AG04450 (cell line): ENCODE results near the gene CACNA1G. TPM values are rescaled to one million over a fixed set of nuclear protein-coding genes. Genes with fewer than 3 reads are reported as not detected.

Experiments used
- CTCF ChIA-PET: fragments of 300-600, 350-600 bp; formaldehyde crosslinking; extraction: SDS; loops from one replicate; lab custom pipeline; 2022; ENCODE audit warnings: antibody characterized with exemption, inconsistent platforms; lab: Charles Lee
- POLR2A ChIA-PET: fragments of 350-600 bp; formaldehyde crosslinking; extraction: SDS; loops from one replicate; lab custom pipeline; 2021; ENCODE audit warnings: antibody characterized with exemption, inconsistent platforms; lab: Yijun Ruan, JAX
- DNase-seq: peaks from one replicate; pipeline ENCODE4 v3.0.0-alpha.2; 2011; ENCODE audit warnings: low read depth, low spot score
- H3K27ac ChIP-seq: one replicate; pipeline ENCODE4 v1.5.1; 2012; ENCODE audit warnings: low read depth, low read length, control low read depth
- H3K27me3 ChIP-seq: one replicate; pipeline ENCODE4 v1.6.0; 2012; ENCODE audit warnings: low read length; ENCODE audit not compliant: control insufficient read depth, insufficient read depth
- H3K4me3 ChIP-seq: 2 replicates; pipeline ENCODE4 v1.5.1; 2011; ENCODE audit warnings: mild to moderate bottlenecking, low read depth, low read length, control low read depth
- H3K9me3 ChIP-seq: 2 replicates; pipeline ENCODE4 v1.5.1; 2012; ENCODE audit warnings: low read length; ENCODE audit not compliant: control insufficient read depth, insufficient read depth
- CTCF ChIP-seq: IDR thresholded peaks from 2 replicates; pipeline ENCODE4 v1.5.1; 2011; ENCODE audit warnings: low read depth, low read length, control low read depth, inconsistent platforms
- polyA plus RNA-seq: library from polyadenylated mRNA; depleted of rRNA; stranded (reverse); fragments of >200 nt; gene quantifications from 2 replicates; pipeline ENCODE4 v1.2.3, GENCODE V29; 2011

CACNA1G gene
- polyA plus RNA-seq, 1 experiment = 0.05 TPM

DNA sequence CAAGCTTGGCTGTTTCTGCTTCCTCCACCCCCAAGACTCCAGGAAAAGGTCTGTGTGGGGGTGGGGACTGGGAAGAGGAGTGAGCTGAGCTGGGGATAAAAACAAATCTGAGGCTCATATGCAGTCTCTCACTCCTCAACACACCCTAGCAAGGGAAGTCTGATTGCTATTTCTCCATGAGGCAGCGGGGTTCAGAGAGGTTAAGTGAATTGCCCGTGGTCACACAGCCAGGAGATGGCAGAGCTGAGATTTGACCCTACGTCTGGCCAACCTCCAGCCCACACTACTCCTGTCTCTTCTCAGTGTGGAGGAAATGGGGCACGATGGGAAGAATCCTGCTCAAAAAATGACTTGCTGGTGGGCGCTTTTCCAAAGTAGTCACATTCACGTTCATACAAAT, 69.4 kb downstream of the CACNA1G start:
- TF ChIP-seq CTCF = no peak
- ChIA-PET CTCF (interaction anchor here (0.5 to 8.7 kb wide), 8 partner anchors 9 to 98 kb away, joined by 3 to 134 read pairs (median 4); no protein-coding TSS in a partner anchor), POLR2A (no interaction called here)
- Histone ChIP-seq H3K27me3 (peaks cover 6% of the 10 kb centered on the region), H3K9me3 (no peaks in the 10 kb centered on the region), H3K4me3 (no peak overlapping the region), H3K27ac (no peak overlapping the region)
- no peak for DNase-seq

DNA sequence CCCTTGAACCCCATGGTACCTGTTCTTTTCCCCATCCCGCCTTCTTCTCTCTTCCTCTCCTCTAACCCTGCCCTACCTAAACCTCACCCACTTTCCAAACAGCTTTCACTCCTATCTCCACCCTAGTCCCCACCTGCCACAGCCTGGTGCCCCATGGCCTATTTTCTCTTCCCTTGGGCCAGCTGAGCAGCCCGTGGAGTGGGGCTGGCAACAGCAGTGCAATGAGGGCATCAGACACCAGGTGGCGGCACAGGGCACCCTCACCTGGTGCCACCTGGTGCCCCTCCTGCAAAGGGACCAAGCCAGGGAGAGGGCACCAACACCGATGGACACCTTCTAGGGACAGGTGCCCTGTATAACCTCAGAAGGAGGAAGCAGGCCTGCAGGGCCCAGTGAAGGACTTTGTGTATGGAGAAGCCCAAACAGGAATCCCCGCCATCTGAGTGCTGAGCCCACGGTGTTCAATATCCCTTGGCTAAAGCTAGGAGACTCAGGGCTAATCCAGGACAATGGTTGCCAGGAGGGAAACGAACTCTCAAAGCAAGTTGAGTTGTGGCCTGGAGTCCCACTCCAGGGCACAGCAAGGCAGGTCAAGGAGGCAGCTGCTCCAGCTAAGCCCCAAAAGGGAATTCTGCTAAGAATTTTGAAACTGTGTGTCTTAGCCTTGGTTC, 70.1 kb downstream of the CACNA1G start:
- Histone ChIP-seq H3K27ac (no peak overlapping the region), H3K9me3 (no peaks in the 10 kb centered on the region), H3K4me3 (no peak overlapping the region), H3K27me3 (peaks cover 6% of the 10 kb centered on the region)
- ChIA-PET CTCF (interaction anchor here (0.8 to 8.7 kb wide), 9 partner anchors 8 to 97 kb away, joined by 3 to 134 read pairs (median 5); no protein-coding TSS in a partner anchor), POLR2A (no interaction called here)
- peak; percentile 72 for TF ChIP-seq CTCF
- no peak for DNase-seq

- H3K9me3 ChIP-seq = no peaks in the 10 kb centered on the region
- ChIA-PET CTCF (interaction anchor here (0.8 to 1.9 kb wide), 4 partner anchors 62 to 96 kb away, joined by 4 to 17 read pairs (median 5); no protein-coding TSS in a partner anchor), POLR2A (no interaction called here)
- H3K27ac ChIP-seq = no peak overlapping the region
- no peak for TF ChIP-seq CTCF
- peaks cover 6% of the 10 kb centered on the region for H3K27me3 ChIP-seq
- DNase-seq = no peak
- no peak overlapping the region for H3K4me3 ChIP-seq
These were observed 70.8 kb downstream of the CACNA1G start for GRCh38 chr17:50631195-50631907.

- H3K27me3 ChIP-seq = peaks cover 6% of the 10 kb centered on the region
- TF ChIP-seq CTCF = no peak
- no peaks in the 10 kb centered on the region for H3K9me3 ChIP-seq
- no peak for DNase-seq
- no peak overlapping the region for H3K27ac ChIP-seq
- no peak overlapping the region for H3K4me3 ChIP-seq
- CTCF ChIA-PET = interaction anchor here (0.8 to 1.7 kb wide), 4 partner anchors 50 to 96 kb away, joined by 4 to 5 read pairs (median 4); no protein-coding TSS in a partner anchor
- POLR2A ChIA-PET = no interaction called here
These were observed 71.5 kb downstream of the CACNA1G start for GRCh38 chr17:50631908-50632571.
